Tibial artery (tissue), 4 donors: Measurements from ENCODE around the gene PPARA.

Source experiments
- DNase-seq, 2 donors: peaks; one replicate each; pipeline ENCODE4 v3.0.0-alpha.2; 2019
- H3K27ac ChIP-seq, 2 donors: fragments of 200-600 bp; sonication (generic) in 1 of 2; 1 replicate in 1 of 2; 2 replicates in 1 of 2; pipeline ENCODE4 v1.5.1; 2018 to 2019; ENCODE audit warnings: mild to moderate bottlenecking in 1 of 2
- H3K27me3 ChIP-seq, 2 donors: fragments of 200-600 bp; sonication (generic) in 1 of 2; one replicate each; pipeline versions ENCODE4 v1.5.1 to v1.6.0; 2016 to 2019
- H3K36me3 ChIP-seq, 3 donors: fragments of 200-600 bp; sonication (generic) in 2 of 3; one replicate each; pipeline ENCODE4 v1.5.1; 2016 to 2019; ENCODE audit warnings: mild to moderate bottlenecking in 2 of 3
- H3K4me1 ChIP-seq, 4 donors: fragments of 200-600 bp; sonication (generic) in 2 of 4; 1 replicate in 3 of 4; 2 replicates in 1 of 4; pipeline ENCODE4 v1.5.1; 2016 to 2019
- H3K4me3 ChIP-seq, 2 donors: fragments of 200-600 bp; sonication (generic) in 1 of 2; 1 replicate in 1 of 2; 2 replicates in 1 of 2; pipeline ENCODE4 v1.5.1; 2018 to 2019; ENCODE audit warnings: mild to moderate bottlenecking in 2 of 2
- H3K9me3 ChIP-seq, 3 donors: fragments of 200-600 bp; sonication (generic) in 1 of 3; one replicate each; pipeline ENCODE4 v1.5.1; 2016 to 2019
- CTCF ChIP-seq, 2 experiments: fragments of 200-600 bp in 1 of 2; fragments of 450-650 bp in 1 of 2; IDR thresholded peaks; one replicate each; pipeline ENCODE4 v1.5.1; 2017 to 2019; ENCODE audit warnings: antibody characterized with exemption in 2 of 2, mild to moderate bottlenecking in 1 of 2, moderate library complexity in 1 of 2
- intact Hi-C: fragments of 100-400 bp; cut with DNase I; formaldehyde crosslinking; loops from one replicate; pipeline ENCODE4 v1.15.0; 2023; ENCODE audit warnings: low total_unique reads

The PPARA gene

GRCh38 chr22:46119729-46120419 is 30.5 kb upstream of the PPARA start:
- DNase-seq, result no peak
- intact Hi-C loops, result loop anchor here (10.0 kb wide), 2 partner anchors 135 to 425 kb away; partner anchors contain the start of gene CDPF1
- H3K27ac ChIP-seq, result peak overlapping the region in 1 of 2 donors; percentile 38
- TF ChIP-seq CTCF (IDR thresholded peaks at IDR 0.05), result no peak
- H3K36me3 ChIP-seq, result no peaks in the 10 kb centered on the region
- H3K4me1 ChIP-seq, result peaks cover 0 to 39% (median 22%) of the 10 kb centered on the region in 4 donors
- no peak overlapping the region for H3K4me3 ChIP-seq
- H3K27me3 ChIP-seq, result no peaks in the 10 kb centered on the region
- H3K9me3 ChIP-seq, result no peaks in the 10 kb centered on the region

GRCh38 chr22:46120420-46120737 is 29.9 kb upstream of the PPARA start:
- H3K27ac ChIP-seq, result peak overlapping the region in 1 of 2 donors; percentile 38
- H3K9me3 ChIP-seq, result no peaks in the 10 kb centered on the region
- H3K36me3 ChIP-seq, result no peaks in the 10 kb centered on the region
- peaks cover 0 to 34% (median 19%) of the 10 kb centered on the region in 4 donors for H3K4me1 ChIP-seq
- no peak for DNase-seq
- intact Hi-C loops, result loop anchor here (10.0 kb wide), 2 partner anchors 134 to 424 kb away; partner anchors contain the start of gene CDPF1
- no peak for TF ChIP-seq CTCF (IDR thresholded peaks at IDR 0.05)
- H3K27me3 ChIP-seq, result no peaks in the 10 kb centered on the region
- no peak overlapping the region for H3K4me3 ChIP-seq

- no peak overlapping the region for H3K27ac ChIP-seq
- no peak overlapping the region for H3K4me3 ChIP-seq
- no peak for TF ChIP-seq CTCF (IDR thresholded peaks at IDR 0.05)
- H3K9me3 ChIP-seq, result no peaks in the 10 kb centered on the region
- H3K27me3 ChIP-seq, result no peaks in the 10 kb centered on the region
- H3K36me3 ChIP-seq, result no peaks in the 10 kb centered on the region
- intact Hi-C loops, result loop anchor here (10.0 kb wide), 2 partner anchors 134 to 424 kb away; partner anchors contain the start of gene CDPF1
- DNase-seq, result no peak
- H3K4me1 ChIP-seq, result peaks cover 0 to 27% (median 14%) of the 10 kb centered on the region in 4 donors
Measured at GRCh38 chr22:46121079-46121478, 29.2 kb upstream of the PPARA start.

- TF ChIP-seq CTCF (IDR thresholded peaks at IDR 0.05), result no peak
- intact Hi-C loops, result loop anchor here (2.0 to 10.0 kb wide), 3 partner anchors 133 to 423 kb away; partner anchors contain the start of gene CDPF1
- no peak for DNase-seq
- Histone ChIP-seq H3K9me3 (no peaks in the 10 kb centered on the region), H3K4me3 (no peak overlapping the region), H3K36me3 (no peaks in the 10 kb centered on the region), H3K27me3 (no peaks in the 10 kb centered on the region), H3K27ac (no peak overlapping the region), H3K4me1 (peaks cover 0 to 21% (median 9%) of the 10 kb centered on the region in 4 donors)
Measured at GRCh38 chr22:46121523-46122287, 28.6 kb upstream of the PPARA start.

- H3K27ac ChIP-seq, result no peak overlapping the region
- intact Hi-C loops, result loop anchor here (2.0 to 10.0 kb wide), 3 partner anchors 132 to 422 kb away; partner anchors contain the start of gene CDPF1
- DNase-seq, result peak; percentile 69 to 83
- no peaks in the 10 kb centered on the region for H3K36me3 ChIP-seq
- peak overlapping the region in 1 of 2 donors; percentile 12 for H3K4me3 ChIP-seq
- no peaks in the 10 kb centered on the region for H3K27me3 ChIP-seq
- no peaks in the 10 kb centered on the region for H3K9me3 ChIP-seq
- peaks cover 0 to 18% (median 7%) of the 10 kb centered on the region in 4 donors for H3K4me1 ChIP-seq
- peak; percentile 90 to 96 for TF ChIP-seq CTCF (IDR thresholded peaks at IDR 0.05)
Measured at GRCh38 chr22:46122511-46122971, 27.8 kb upstream of the PPARA start.
